IPS-18c (cell line): Measurements from ENCODE around the gene SLC25A20.

Source experiments
- H3K4me3 ChIP-seq: 2 replicates; pipeline ENCODE4 v1.7.0; 2013; ENCODE audit warnings: low read depth, mild to moderate bottlenecking, low read length, moderate library complexity; ENCODE audit not compliant: insufficient read depth
- H3K9me3 ChIP-seq: one replicate; pipeline ENCODE4 v1.6.1; 2013; ENCODE audit warnings: mild to moderate bottlenecking, low read length, moderate library complexity; ENCODE audit not compliant: control insufficient read depth, insufficient read depth

The SLC25A20 gene

DNA sequence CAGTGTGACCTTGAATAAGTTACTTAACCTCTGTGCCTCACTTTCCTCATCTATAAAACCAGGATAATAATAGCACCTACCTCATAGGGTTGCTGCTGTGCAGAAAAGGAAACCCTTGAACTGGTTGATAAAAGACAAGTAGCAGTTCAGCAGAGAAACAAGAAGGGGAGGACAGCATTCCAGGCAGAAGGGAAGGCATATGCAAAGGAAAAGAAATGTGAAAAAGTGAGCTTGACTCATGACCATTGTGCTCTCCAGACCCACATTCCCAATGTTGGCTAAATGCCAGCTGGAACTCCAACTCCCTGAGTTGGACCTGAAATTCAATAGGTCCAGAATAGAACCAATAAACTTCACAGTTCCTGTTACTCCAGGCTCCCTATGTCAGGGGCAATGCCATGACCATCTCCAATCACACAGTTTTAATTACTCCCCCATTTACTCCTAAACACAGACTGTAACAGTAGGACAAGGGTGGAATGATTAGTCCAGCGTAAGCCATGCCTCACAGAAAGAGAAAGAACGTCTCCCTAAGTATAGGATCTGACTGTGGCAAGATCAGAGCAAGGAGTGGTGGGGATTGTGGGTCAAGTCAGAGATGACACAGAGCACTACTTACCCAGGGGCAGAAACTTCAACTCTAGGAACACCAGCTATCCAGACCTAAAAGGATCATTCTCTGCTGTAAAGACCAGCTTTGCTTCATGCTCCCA, 77.9 kb downstream of the SLC25A20 start:
- Histone ChIP-seq H3K4me3 (no peak overlapping the region), H3K9me3 (no peaks in the 10 kb centered on the region)

DNA sequence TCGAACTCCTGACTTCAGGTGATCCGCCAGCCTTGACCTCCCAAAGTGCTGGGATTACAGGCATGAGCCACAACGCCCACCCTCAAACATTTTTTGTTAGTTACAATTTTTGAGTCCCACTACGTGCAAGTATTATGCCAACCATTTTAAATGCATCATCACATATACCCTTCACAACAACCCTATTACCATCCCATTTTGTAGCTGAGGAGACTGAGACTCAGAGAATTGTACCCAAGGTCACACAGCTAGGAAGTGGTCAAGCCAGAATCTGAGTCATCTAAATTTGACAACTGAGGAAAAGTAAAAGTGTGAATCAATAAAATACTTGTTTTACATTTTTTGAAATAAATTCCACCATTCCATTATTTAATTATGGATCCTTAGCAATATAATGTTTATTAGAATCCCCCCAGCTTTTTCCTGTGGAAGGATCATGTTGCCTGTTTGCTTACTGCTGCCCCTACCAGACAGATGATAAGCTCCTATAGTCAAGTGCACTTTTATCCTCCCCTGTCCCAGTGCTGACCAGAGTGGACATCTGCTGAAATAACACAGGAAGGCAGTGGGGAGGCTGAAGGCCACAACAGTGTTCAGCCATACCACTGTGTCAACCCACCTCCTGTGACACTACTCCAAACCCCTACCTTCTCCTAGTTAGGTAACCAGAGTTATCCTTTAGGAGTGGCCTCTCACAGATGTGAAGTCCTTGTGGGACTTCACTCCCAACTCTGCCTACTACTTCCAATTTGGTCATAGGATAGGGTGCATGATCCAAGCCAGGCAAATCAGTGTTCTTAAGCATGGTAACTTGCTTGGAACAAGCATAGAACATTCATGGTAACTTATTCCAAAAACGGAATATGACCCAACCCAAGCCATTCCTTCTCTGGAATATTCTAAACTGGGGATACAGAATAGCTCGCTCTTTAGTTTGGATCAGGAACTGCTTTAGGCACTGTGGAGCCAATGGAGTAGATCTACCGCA, 79.2 kb downstream of the SLC25A20 start:
- no peaks in the 10 kb centered on the region for H3K9me3 ChIP-seq

DNA sequence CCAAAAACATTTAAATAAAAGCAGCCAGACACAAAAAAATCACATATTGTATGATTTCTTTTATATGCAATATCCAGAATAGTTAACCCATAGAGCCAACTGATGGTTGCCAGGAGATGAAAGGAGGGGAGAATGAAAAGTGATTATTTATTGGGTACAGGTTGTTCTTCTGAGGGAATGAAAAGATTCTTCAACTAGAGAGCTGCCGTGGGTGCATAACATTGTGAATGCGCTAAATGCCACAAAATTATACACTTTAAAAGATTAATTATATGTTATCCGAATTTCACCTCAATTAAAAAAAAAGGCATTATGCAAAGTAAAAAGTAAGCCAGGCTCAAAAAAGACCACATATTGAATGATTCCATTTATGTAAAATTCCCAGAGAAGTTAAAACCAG, 87.2 kb downstream of the SLC25A20 start:
- H3K4me3 ChIP-seq, result no peak overlapping the region
- no peaks in the 10 kb centered on the region for H3K9me3 ChIP-seq

More for the DNA sequence above, 79.2 kb downstream of the SLC25A20 start:
- H3K4me3 ChIP-seq, result no peak overlapping the region
